RWPE2 (cell line): ENCODE measurements around the gene INPP5B.

Experiments
- ATAC-seq: fragments of 200-7000 bp; cut with Tn5 transposase; 3 replicates; pipeline ENCODE4 v1.9.1; 2021; ENCODE audit warnings: low read depth
- DNase-seq: peaks from one replicate; pipeline ENCODE4 v3.0.0-alpha.2; 2020; ENCODE audit warnings: low spot score
- H3K27ac ChIP-seq: fragments of 450-650 bp; 2 replicates; pipeline ENCODE4 v1.5.1; 2017; ENCODE audit warnings: mild to moderate bottlenecking; ENCODE audit not compliant: poor library complexity, severe bottlenecking
- H3K27me3 ChIP-seq: fragments of 250-450 bp; sonication (Bioruptor Pico); 2 replicates; pipeline ENCODE4 v1.5.1; 2021; ENCODE audit warnings: mild to moderate bottlenecking, moderate library complexity; ENCODE audit not compliant: insufficient read depth, poor library complexity, severe bottlenecking
- H3K36me3 ChIP-seq: fragments of 250-450 bp; sonication (Bioruptor Pico); 2 replicates; pipeline ENCODE4 v1.5.1; 2020; ENCODE audit warnings: low read depth, mild to moderate bottlenecking, moderate library complexity
- H3K4me1 ChIP-seq: fragments of 250-450 bp; sonication (Bioruptor Pico); 2 replicates; pipeline ENCODE4 v1.5.1; 2021; ENCODE audit warnings: mild to moderate bottlenecking, moderate library complexity; ENCODE audit not compliant: insufficient read depth, poor library complexity, severe bottlenecking
- H3K4me3 ChIP-seq: fragments of 250-450 bp; sonication (Bioruptor Pico); 2 replicates; pipeline ENCODE4 v1.5.1; 2021; ENCODE audit warnings: mild to moderate bottlenecking, moderate library complexity; ENCODE audit not compliant: severe bottlenecking
- H3K9me3 ChIP-seq: fragments of 250-450 bp; sonication (Bioruptor Pico); 2 replicates; pipeline ENCODE4 v1.5.1; 2021; ENCODE audit warnings: mild to moderate bottlenecking, moderate library complexity; ENCODE audit not compliant: severe bottlenecking
- CTCF ChIP-seq: fragments of 450-650 bp; IDR thresholded peaks from one replicate; pipeline ENCODE4 v1.5.1; 2017; ENCODE audit warnings: mild to moderate bottlenecking, moderate library complexity; ENCODE audit not compliant: poor library complexity, severe bottlenecking

The INPP5B gene

GRCh38 chr1:37821481-37821880 is 125.4 kb downstream of the INPP5B start:
- Histone ChIP-seq H3K4me1 (no peaks in the 10 kb centered on the region), H3K27ac (no peak overlapping the region), H3K36me3 (peaks cover 68% of the 10 kb centered on the region), H3K4me3 (no peak overlapping the region), H3K9me3 (no peaks in the 10 kb centered on the region), H3K27me3 (no peaks in the 10 kb centered on the region)
- TF ChIP-seq CTCF = no peak
- no peak for ATAC-seq
- DNase-seq = no peak

- ATAC-seq = no peak
- Histone ChIP-seq H3K4me3 (no peak overlapping the region), H3K27me3 (no peaks in the 10 kb centered on the region), H3K27ac (no peak overlapping the region), H3K9me3 (no peaks in the 10 kb centered on the region), H3K4me1 (no peaks in the 10 kb centered on the region), H3K36me3 (peaks cover 53% of the 10 kb centered on the region)
- TF ChIP-seq CTCF = no peak
- no peak for DNase-seq
These were observed 129.4 kb downstream of the INPP5B start for GRCh38 chr1:37817481-37817880.

- peaks cover 33% of the 10 kb centered on the region for H3K36me3 ChIP-seq
- ATAC-seq (no peak), DNase-seq (no peak)
- no peak overlapping the region for H3K27ac ChIP-seq
- H3K4me1 ChIP-seq = peaks cover 1% of the 10 kb centered on the region
- no peaks in the 10 kb centered on the region for H3K27me3 ChIP-seq
- no peak for TF ChIP-seq CTCF
- H3K9me3 ChIP-seq = no peaks in the 10 kb centered on the region
- H3K4me3 ChIP-seq = no peak overlapping the region
These were observed 132.6 kb downstream of the INPP5B start for GRCh38 chr1:37814252-37814651.

- H3K9me3 ChIP-seq = no peaks in the 10 kb centered on the region
- DNase-seq = no peak
- no peaks in the 10 kb centered on the region for H3K27me3 ChIP-seq
- H3K27ac ChIP-seq = no peak overlapping the region
- peaks cover 31% of the 10 kb centered on the region for H3K36me3 ChIP-seq
- no peak overlapping the region for H3K4me3 ChIP-seq
- peaks cover 3% of the 10 kb centered on the region for H3K4me1 ChIP-seq
- ATAC-seq = no peak
- no peak for TF ChIP-seq CTCF
These were observed 133.2 kb downstream of the INPP5B start for GRCh38 chr1:37813529-37814145.

- ATAC-seq (no peak), DNase-seq (no peak)
- peaks cover 3% of the 10 kb centered on the region for H3K4me1 ChIP-seq
- no peak overlapping the region for H3K27ac ChIP-seq
- H3K9me3 ChIP-seq = no peaks in the 10 kb centered on the region
- TF ChIP-seq CTCF = peak; percentile 72
- peaks cover 25% of the 10 kb centered on the region for H3K36me3 ChIP-seq
- H3K4me3 ChIP-seq = no peak overlapping the region
- H3K27me3 ChIP-seq = no peaks in the 10 kb centered on the region
These were observed 135.7 kb downstream of the INPP5B start for GRCh38 chr1:37811027-37811655.
